Ishikawa (cell line): ENCODE data around the gene SNTG2.

ENCODE experiments used
- CEBPB ChIP-seq: IDR thresholded peaks from 2 replicates; pipeline ENCODE4 v1.6.1; 2012
- CREB1 ChIP-seq: IDR thresholded peaks from 2 replicates; pipeline ENCODE4 v1.6.1; 2012; ENCODE audit warnings: low read depth
- EGR1 ChIP-seq: IDR thresholded peaks from 2 replicates; pipeline ENCODE4 v1.6.1; 2012
- EP300 ChIP-seq: IDR thresholded peaks from 2 replicates; pipeline ENCODE4 v1.6.1; 2012; ENCODE audit warnings: borderline replicate concordance
- FOXM1 ChIP-seq: IDR thresholded peaks from 2 replicates; pipeline ENCODE4 v1.6.1; 2012; ENCODE audit warnings: low read depth, borderline replicate concordance
- MAX ChIP-seq: IDR thresholded peaks from 2 replicates; pipeline ENCODE4 v1.6.1; 2012
- NFIC ChIP-seq: IDR thresholded peaks from 2 replicates; pipeline ENCODE4 v1.6.1; 2012
- RAD21 ChIP-seq: IDR thresholded peaks from 2 replicates; pipeline ENCODE4 v1.6.1; 2012; ENCODE audit warnings: low read depth
- REST ChIP-seq: IDR thresholded peaks from 2 replicates; pipeline ENCODE4 v1.6.1; 2012; ENCODE audit warnings: low read depth, mild to moderate bottlenecking
- TAF1 ChIP-seq: IDR thresholded peaks from 2 replicates; pipeline ENCODE4 v1.6.1; 2012; ENCODE audit warnings: low read depth, mild to moderate bottlenecking
- TCF12 ChIP-seq: IDR thresholded peaks from 2 replicates; pipeline ENCODE4 v1.6.1; 2012; ENCODE audit warnings: low read depth
- TEAD4 ChIP-seq: IDR thresholded peaks from 2 replicates; pipeline ENCODE4 v1.6.1; 2012
- YY1 ChIP-seq: IDR thresholded peaks from 2 replicates; pipeline ENCODE4 v1.6.1; 2012; ENCODE audit warnings: low read depth
- ZBTB7A ChIP-seq: IDR thresholded peaks from 2 replicates; pipeline ENCODE4 v1.6.1; 2012; ENCODE audit warnings: low read depth
- TF ChIP-seq, protein P1 (sequence below): IDR thresholded peaks from 2 replicates; pipeline ENCODE4 v1.6.1; 2012

The SNTG2 gene

GRCh38 chr2:981258-981657 lies 30.6 kb downstream of the SNTG2 start:
- no peak for TF ChIP-seq CEBPB
- no peak for TF ChIP-seq CREB1
- TF ChIP-seq EGR1: no peak
- no peak for TF ChIP-seq YY1
- TF ChIP-seq NFIC: no peak
- no peak for TF ChIP-seq EP300
- no peak for TF ChIP-seq TEAD4
- TF ChIP-seq MAX: no peak
- TF ChIP-seq ZBTB7A: no peak
- no peak for TF ChIP-seq RAD21
- TF ChIP-seq FOXM1: no peak
- no peak for TF ChIP-seq TAF1
- no peak for TF ChIP-seq TCF12
- TF ChIP-seq, protein P1, sequence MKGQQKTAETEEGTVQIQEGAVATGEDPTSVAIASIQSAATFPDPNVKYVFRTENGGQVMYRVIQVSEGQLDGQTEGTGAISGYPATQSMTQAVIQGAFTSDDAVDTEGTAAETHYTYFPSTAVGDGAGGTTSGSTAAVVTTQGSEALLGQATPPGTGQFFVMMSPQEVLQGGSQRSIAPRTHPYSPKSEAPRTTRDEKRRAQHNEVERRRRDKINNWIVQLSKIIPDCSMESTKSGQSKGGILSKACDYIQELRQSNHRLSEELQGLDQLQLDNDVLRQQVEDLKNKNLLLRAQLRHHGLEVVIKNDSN: no peak

DNA sequence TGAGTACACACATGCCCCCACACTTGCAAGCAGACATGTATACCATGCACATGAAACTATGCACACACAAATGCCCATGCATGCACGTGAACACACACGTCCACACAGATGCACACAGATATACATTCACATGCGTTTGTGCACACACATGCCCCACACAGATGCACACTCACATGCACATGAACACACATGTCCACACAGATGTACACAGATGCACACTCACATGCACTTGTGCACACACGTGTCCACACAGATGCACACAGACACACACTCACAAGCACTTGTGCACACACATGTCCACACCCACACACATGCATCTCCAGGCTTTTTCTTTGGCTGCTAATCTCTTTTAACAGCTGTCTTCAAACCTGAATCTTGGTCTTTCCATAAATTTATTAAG lies 31.1 kb downstream of the SNTG2 start:
- TF ChIP-seq CREB1 (no peak), REST (no peak), CEBPB (no peak), EP300 (no peak), YY1 (no peak), ZBTB7A (no peak), RAD21 (no peak), NFIC (no peak), TCF12 (no peak), TEAD4 (no peak), TAF1 (no peak), MAX (no peak), EGR1 (no peak), FOXM1 (no peak)
- TF ChIP-seq, protein P1: no peak

DNA sequence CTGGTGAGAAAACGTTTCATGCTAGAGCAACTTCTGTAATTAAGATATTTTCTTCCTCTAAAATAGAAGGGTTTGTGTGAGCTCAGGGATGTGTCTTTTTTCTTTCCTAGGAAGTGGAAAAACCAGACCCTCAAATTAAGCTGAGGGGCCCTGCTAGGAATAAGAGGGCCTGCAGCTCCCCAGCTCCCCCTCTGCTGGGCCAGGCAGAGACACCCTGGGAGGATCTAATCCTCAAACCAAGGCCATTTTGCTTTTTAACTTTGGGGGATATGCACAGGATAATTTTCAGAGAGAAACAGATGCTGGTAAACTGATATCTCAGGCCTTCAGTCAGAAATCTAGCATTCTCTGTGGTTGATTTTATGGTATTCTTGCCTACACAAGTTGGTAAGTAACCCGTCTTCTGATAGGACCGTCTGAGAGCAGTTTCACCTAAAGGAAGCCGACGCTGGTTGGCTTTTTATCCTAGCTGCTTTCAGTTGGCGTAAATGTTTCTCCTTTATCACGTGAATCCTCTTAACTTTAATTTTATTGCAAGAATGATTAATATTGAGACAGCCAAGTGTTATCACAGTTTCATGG lies 34.8 kb downstream of the SNTG2 start:
- TF ChIP-seq TCF12 (no peak), YY1 (no peak), TEAD4 (no peak), NFIC (no peak), RAD21 (no peak), CEBPB (no peak), EP300 (no peak), CREB1 (no peak), REST (no peak), TAF1 (no peak), MAX (no peak), ZBTB7A (no peak), EGR1 (no peak)
- TF ChIP-seq, protein P1: no peak

DNA sequence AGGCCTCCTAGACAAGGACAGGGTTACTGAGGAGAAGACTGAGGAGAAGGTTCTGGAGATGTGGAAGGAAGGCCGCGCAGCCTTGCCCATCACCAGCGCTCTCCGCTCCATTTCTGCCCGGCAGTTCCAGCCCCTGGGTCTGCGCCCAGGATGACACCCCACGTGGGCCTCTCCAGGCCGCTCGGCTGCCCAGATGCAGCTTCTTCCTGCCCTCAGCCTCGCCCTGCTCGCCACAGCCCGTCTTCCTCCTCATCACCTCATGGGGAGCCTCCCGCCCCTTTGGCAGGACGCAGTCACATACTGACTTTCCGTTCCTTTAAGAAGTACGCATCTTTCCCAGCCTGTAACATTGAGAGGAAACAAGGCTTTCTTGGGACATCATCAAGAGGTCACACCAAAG lies 37.1 kb downstream of the SNTG2 start:
- no peak for TF ChIP-seq YY1
- no peak for TF ChIP-seq MAX
- no peak for TF ChIP-seq TCF12
- TF ChIP-seq, protein P1: no peak
- TF ChIP-seq REST: no peak
- TF ChIP-seq RAD21: no peak
- TF ChIP-seq TAF1: no peak
- TF ChIP-seq CREB1: no peak
- TF ChIP-seq FOXM1: no peak
- TF ChIP-seq EP300: no peak
- TF ChIP-seq EGR1: no peak
- TF ChIP-seq ZBTB7A: no peak
- no peak for TF ChIP-seq NFIC
